K562 (cell line): ENCODE results near the gene ARIH1. TPM values are rescaled to one million over a fixed set of nuclear protein-coding genes. Genes with fewer than 3 reads are reported as not detected.

ENCODE experiments used
- ATAC-seq: fragments of 200-7000 bp; cut with Tn5 transposase; 3 replicates; pipeline ENCODE4 v1.9.1; 2020; ENCODE audit warnings: moderate library complexity
- BruUV-seq: library from RNA; stranded (reverse); fragments of 400-500 nt; replicated peaks from 2 replicates; lab custom pipeline; 2021; lab: Mats Ljungman, UMichigan
- CTCF ChIA-PET: fragments of 300-600 bp; formaldehyde crosslinking; extraction: SDS; loops from one replicate; lab custom pipeline; 2021; ENCODE audit warnings: low intra/inter-chr PET ratio; lab: Yijun Ruan, JAX
- POLR2A ChIA-PET: fragments of 300-600, 350-650 bp; sonication (Branson Sonifier 250); formaldehyde crosslinking; extraction: SDS; loops from one replicate; lab custom pipeline; 2021; ENCODE audit warnings: antibody characterized with exemption, inconsistent platforms; lab: Yijun Ruan, JAX
- DNase-seq, 4 experiments: peaks; one replicate each; pipeline versions ENCODE4 v3.0.0 to v3.0.0-alpha.2; 2011 to 2018; ENCODE audit warnings: low spot score in 3 of 4, mixed read lengths in 3 of 4; ENCODE audit errors: extremely low read depth in 1 of 4
- FAIRE-seq: peaks from 2 replicates; lab custom pipeline; 2011; peaks lifted over from hg19 to GRCh38; lab: Jason Lieb, UNC
- H2AFZ ChIP-seq: 2 replicates; pipeline ENCODE4 v1.6.0; 2011; ENCODE audit warnings: low read depth, low read length, control low read depth, inconsistent platforms
- H3K27ac ChIP-seq: fragments of 200-600 bp; 3 replicates; pipeline ENCODE4 v1.8.0; 2011; ENCODE audit warnings: low read depth, mild to moderate bottlenecking, control low read depth, inconsistent platforms, low read length, moderate library complexity, mixed read lengths; ENCODE audit errors: extremely low read depth
- H3K27me3 ChIP-seq, 2 experiments: fragments of 300-600 bp in 1 of 2; 2 replicates in 1 of 2; 3 replicates in 1 of 2; pipeline versions ENCODE4 v1.6.0 to v1.8.0; 2011; ENCODE audit warnings: inconsistent platforms in 2 of 2, low read length in 2 of 2, mild to moderate bottlenecking in 1 of 2, mixed read lengths in 1 of 2, moderate library complexity in 1 of 2; ENCODE audit not compliant: control insufficient read depth in 2 of 2, insufficient read depth in 2 of 2
- H3K36me3 ChIP-seq: fragments of 300-600 bp; 3 replicates; pipeline ENCODE4 v1.8.0; 2011; ENCODE audit warnings: mild to moderate bottlenecking, low read length, inconsistent platforms; ENCODE audit not compliant: control insufficient read depth, insufficient read depth
- H3K4me1 ChIP-seq, 2 experiments: fragments of 200-600 bp in 1 of 2; replicated peaks in 1 of 2; 2 replicates in 1 of 2; 3 replicates in 1 of 2; pipeline versions ENCODE4 v1.5.1 to v1.8.0; 2011; ENCODE audit warnings: inconsistent platforms in 2 of 2, low read length in 2 of 2, mild to moderate bottlenecking in 1 of 2, mixed read lengths in 1 of 2, moderate library complexity in 1 of 2; ENCODE audit not compliant: control insufficient read depth in 2 of 2, insufficient read depth in 2 of 2
- H3K4me2 ChIP-seq: 2 replicates; pipeline ENCODE4 v1.6.1; 2011; ENCODE audit warnings: low read length, control low read depth, inconsistent platforms, mixed read lengths; ENCODE audit not compliant: insufficient read depth
- H3K4me3 ChIP-seq: fragments of 200-600 bp; sonication (generic), shearing (Covaris generic); 2 replicates; pipeline ENCODE4 v1.5.1; 2016; ENCODE audit warnings: control low read depth, inconsistent platforms
- H3K79me2 ChIP-seq: fragments of 200-600 bp; 3 replicates; pipeline ENCODE4 v1.8.0; 2011; ENCODE audit warnings: low read length, inconsistent platforms; ENCODE audit not compliant: control insufficient read depth, insufficient read depth
- H3K9ac ChIP-seq, 2 experiments: 2 replicates each; pipeline versions ENCODE4 v1.6.0 to v1.6.1; 2011; ENCODE audit warnings: low read depth in 2 of 2, low read length in 2 of 2, control low read depth in 1 of 2, inconsistent platforms in 1 of 2, mild to moderate bottlenecking in 1 of 2, mixed read lengths in 1 of 2; ENCODE audit not compliant: insufficient read depth in 1 of 2
- H3K9me1 ChIP-seq: one replicate; pipeline ENCODE4 v1.6.0; 2011; ENCODE audit warnings: inconsistent platforms, mild to moderate bottlenecking, low read length, moderate library complexity; ENCODE audit not compliant: control insufficient read depth, insufficient read depth
- H3K9me3 ChIP-seq: replicated peaks from 2 replicates; pipeline ENCODE4 v1.5.1; 2011; ENCODE audit warnings: low read depth, low read length, inconsistent platforms; ENCODE audit not compliant: control insufficient read depth, insufficient read depth
- H4K20me1 ChIP-seq: replicated peaks from 2 replicates; pipeline ENCODE4 v1.6.1; 2011; ENCODE audit warnings: low read length, inconsistent platforms, mixed read lengths; ENCODE audit not compliant: control insufficient read depth, insufficient read depth
- EHMT2 ChIP-seq: fragments of 450-650 bp; IDR thresholded peaks from 2 replicates; pipeline ENCODE4 v1.6.1; 2018; ENCODE audit warnings: antibody characterized with exemption
- HNRNPH1 ChIP-seq: fragments of 200-400 bp; formaldehyde crosslinking; optimal IDR thresholded peaks from 2 replicates; pipeline ENCODE3; 2017; ENCODE audit warnings: low read depth, mild to moderate bottlenecking, low read length, moderate library complexity
- MCM2 ChIP-seq: fragments of 450-650 bp; IDR thresholded peaks from 2 replicates; pipeline ENCODE4 v1.6.1; 2017; ENCODE audit warnings: low read depth, mild to moderate bottlenecking
- MXI1 ChIP-seq: IDR thresholded peaks from 2 replicates; pipeline ENCODE4 v1.6.1; 2011; ENCODE audit warnings: low read depth, mild to moderate bottlenecking, improper control_type of control experiment, low read length
- NONO ChIP-seq, 2 experiments: fragments of 200-400 bp in 1 of 2; fragments of 450-650 bp in 1 of 2; formaldehyde crosslinking in 1 of 2; IDR thresholded peaks; 2 replicates each; pipeline ENCODE4 v1.6.1; 2017; ENCODE audit warnings: low read depth in 2 of 2, mild to moderate bottlenecking in 2 of 2, moderate library complexity in 2 of 2, low read length in 1 of 2
- OTX1 ChIP-seq: fragments of 450-650 bp; formaldehyde crosslinking; IDR thresholded peaks from 2 replicates; pipeline ENCODE4 v1.4.0; 2022; ENCODE audit warnings: mild to moderate bottlenecking
- PRMT5 ChIP-seq: sonication (generic); formaldehyde crosslinking; IDR thresholded peaks from 2 replicates; pipeline ENCODE4 v1.5.0; 2020; ENCODE audit warnings: missing genetic modification reagents
- RBM39 ChIP-seq: fragments of 200-400 bp; formaldehyde crosslinking; optimal IDR thresholded peaks from 2 replicates; pipeline ENCODE3; 2018; ENCODE audit warnings: low read depth, low read length
- U2AF2 ChIP-seq: fragments of 200-400 bp; formaldehyde crosslinking; optimal IDR thresholded peaks from 2 replicates; pipeline ENCODE3; 2017; ENCODE audit warnings: low read depth, mild to moderate bottlenecking, low read length
- ZNF239 ChIP-seq: fragments of 250-450 bp; sonication (Bioruptor Pico); IDR thresholded peaks from 2 replicates; pipeline ENCODE4 v1.4.0; 2020; ENCODE audit warnings: mild to moderate bottlenecking
- ZNF511 ChIP-seq: sonication (generic); formaldehyde crosslinking; IDR thresholded peaks from 2 replicates; pipeline ENCODE4 v1.8.0; 2022; ENCODE audit warnings: mild to moderate bottlenecking, missing genetic modification reagents
- in situ Hi-C: fragments of 300-500 bp; cut with MboI; formaldehyde crosslinking; loops from 4 replicates; pipeline ENCODE4 v1.15.0; 2018; ENCODE audit warnings: inconsistent platforms, mixed read lengths
- intact Hi-C: fragments of 100-400 bp; cut with micrococcal nuclease; formaldehyde crosslinking; loops from 2 replicates; pipeline ENCODE4 v1.14.2; 2022
- polyA plus RNA-seq, 8 experiments: library from polyadenylated mRNA; depleted of rRNA in 4 of 8; stranded (reverse) in 5 of 8; unstranded in 3 of 8; fragments of >200 nt; fragmentation: Nextera tagmentation in 2 of 8; fragmentation: Illumina TruSeq in 1 of 8; extraction: Ambion mirVana in 2 of 8; extraction: Trizol in 1 of 8; gene quantifications; 2 replicates each; pipeline versions ENCODE4 v1.2.1 to v1.2.3, GENCODE V29; 2011 to 2014; ENCODE audit warnings: inconsistent platforms in 1 of 8, missing spikeins in 1 of 8
- total RNA-seq, 7 experiments: library from RNA; depleted of rRNA in 6 of 7; stranded (reverse); fragments of >200 nt in 6 of 7; fragmentation: Illumina TruSeq in 2 of 7; extraction: Trizol in 2 of 7; gene quantifications; 2 replicates each; pipeline versions ENCODE4 v1.2.1 to v1.2.3, GENCODE V29; 2011 to 2021; ENCODE audit warnings: low replicate concordance in 1 of 7
- TF ChIP-seq, protein P1 (sequence below), 2 experiments: IDR thresholded peaks; 2 replicates each; pipeline ENCODE4 v1.6.1; 2012; ENCODE audit warnings: improper control_type of control experiment in 2 of 2, low read depth in 2 of 2, low read length in 2 of 2, borderline replicate concordance in 1 of 2
- TF ChIP-seq, protein P2 (sequence below), 2 experiments: IDR thresholded peaks in 1 of 2; conservative IDR thresholded peaks in 1 of 2; 2 replicates each; pipeline ENCODE4 v1.6.1; 2016; ENCODE audit warnings: low read depth in 2 of 2, mild to moderate bottlenecking in 1 of 2, missing compliant biosample characterization in 1 of 2, missing genetic modification characterization in 1 of 2, moderate library complexity in 1 of 2
- TF ChIP-seq, protein P3 (sequence below): fragments of 450-650 bp; formaldehyde crosslinking; IDR thresholded peaks from 2 replicates; pipeline ENCODE4 v1.4.0; 2022; ENCODE audit warnings: missing genetic modification characterization

Gene ARIH1
- total and polyA plus RNA-seq, 9 of the 15 experiments (the other 6 are each of a cell fraction or from before 2014, with no cell fraction given): 17.7 to 125 (median 31.4) TPM

- DNase-seq (no peak), FAIRE-seq (no peak), ATAC-seq (no peak)
- Histone ChIP-seq H3K9ac (no peak overlapping the region), H3K79me2 (peaks cover 97% of the 10 kb centered on the region), H3K36me3 (peaks cover 32% of the 10 kb centered on the region), H3K9me1 (no peaks in the 10 kb centered on the region), H3K27ac (no peak overlapping the region), H3K27me3 (no peaks in the 10 kb centered on the region), H3K4me3 (no peak overlapping the region), H3K4me2 (no peak overlapping the region), H4K20me1 (no peaks in the 10 kb centered on the region; the same call in 1 of the 2 replicates), H3K9me3 (no peaks in the 10 kb centered on the region), H3K4me1 (no peaks in the 10 kb centered on the region; a peak in 1 of 5 replicates), H2AFZ (no peak overlapping the region)
- in situ Hi-C loops (no loop called here), intact Hi-C loops (no loop called here)
- ChIA-PET POLR2A (interaction anchor here (1.2 to 7.3 kb wide), 3 partner anchors 11 to 17 kb away, joined by 3 to 50 read pairs (median 14); no protein-coding TSS in a partner anchor), CTCF (no interaction called here)
- no TSS peak for BruUV-seq
- TF ChIP-seq ZNF511 (CRISPR knock-in tag): no peak
- no peak for TF ChIP-seq U2AF2
- TF ChIP-seq EHMT2: no peak
- TF ChIP-seq, protein P1, sequence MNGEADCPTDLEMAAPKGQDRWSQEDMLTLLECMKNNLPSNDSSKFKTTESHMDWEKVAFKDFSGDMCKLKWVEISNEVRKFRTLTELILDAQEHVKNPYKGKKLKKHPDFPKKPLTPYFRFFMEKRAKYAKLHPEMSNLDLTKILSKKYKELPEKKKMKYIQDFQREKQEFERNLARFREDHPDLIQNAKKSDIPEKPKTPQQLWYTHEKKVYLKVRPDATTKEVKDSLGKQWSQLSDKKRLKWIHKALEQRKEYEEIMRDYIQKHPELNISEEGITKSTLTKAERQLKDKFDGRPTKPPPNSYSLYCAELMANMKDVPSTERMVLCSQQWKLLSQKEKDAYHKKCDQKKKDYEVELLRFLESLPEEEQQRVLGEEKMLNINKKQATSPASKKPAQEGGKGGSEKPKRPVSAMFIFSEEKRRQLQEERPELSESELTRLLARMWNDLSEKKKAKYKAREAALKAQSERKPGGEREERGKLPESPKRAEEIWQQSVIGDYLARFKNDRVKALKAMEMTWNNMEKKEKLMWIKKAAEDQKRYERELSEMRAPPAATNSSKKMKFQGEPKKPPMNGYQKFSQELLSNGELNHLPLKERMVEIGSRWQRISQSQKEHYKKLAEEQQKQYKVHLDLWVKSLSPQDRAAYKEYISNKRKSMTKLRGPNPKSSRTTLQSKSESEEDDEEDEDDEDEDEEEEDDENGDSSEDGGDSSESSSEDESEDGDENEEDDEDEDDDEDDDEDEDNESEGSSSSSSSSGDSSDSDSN (IDR thresholded peaks at IDR 0.05; ENCODE audit: borderline replicate concordance in 1 of 2, low read depth in 2 of 2, low read length in 2 of 2): no peak
- TF ChIP-seq ZNF239 (CRISPR knock-in tag): no peak
- no peak for TF ChIP-seq MCM2
- no peak for TF ChIP-seq HNRNPH1
- TF ChIP-seq MXI1: no peak
- TF ChIP-seq, protein P2, sequence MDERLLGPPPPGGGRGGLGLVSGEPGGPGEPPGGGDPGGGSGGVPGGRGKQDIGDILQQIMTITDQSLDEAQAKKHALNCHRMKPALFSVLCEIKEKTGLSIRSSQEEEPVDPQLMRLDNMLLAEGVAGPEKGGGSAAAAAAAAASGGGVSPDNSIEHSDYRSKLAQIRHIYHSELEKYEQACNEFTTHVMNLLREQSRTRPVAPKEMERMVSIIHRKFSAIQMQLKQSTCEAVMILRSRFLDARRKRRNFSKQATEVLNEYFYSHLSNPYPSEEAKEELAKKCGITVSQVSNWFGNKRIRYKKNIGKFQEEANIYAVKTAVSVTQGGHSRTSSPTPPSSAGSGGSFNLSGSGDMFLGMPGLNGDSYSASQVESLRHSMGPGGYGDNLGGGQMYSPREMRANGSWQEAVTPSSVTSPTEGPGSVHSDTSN (CRISPR knock-in tag; IDR thresholded peaks at IDR 0.05; ENCODE audit: low read depth): no peak
- TF ChIP-seq, protein P2 (tag; conservative IDR thresholded peaks at IDR 0.05; ENCODE audit: low read depth): no peak
- TF ChIP-seq OTX1 (CRISPR knock-in tag): no peak
- TF ChIP-seq, protein P3, sequence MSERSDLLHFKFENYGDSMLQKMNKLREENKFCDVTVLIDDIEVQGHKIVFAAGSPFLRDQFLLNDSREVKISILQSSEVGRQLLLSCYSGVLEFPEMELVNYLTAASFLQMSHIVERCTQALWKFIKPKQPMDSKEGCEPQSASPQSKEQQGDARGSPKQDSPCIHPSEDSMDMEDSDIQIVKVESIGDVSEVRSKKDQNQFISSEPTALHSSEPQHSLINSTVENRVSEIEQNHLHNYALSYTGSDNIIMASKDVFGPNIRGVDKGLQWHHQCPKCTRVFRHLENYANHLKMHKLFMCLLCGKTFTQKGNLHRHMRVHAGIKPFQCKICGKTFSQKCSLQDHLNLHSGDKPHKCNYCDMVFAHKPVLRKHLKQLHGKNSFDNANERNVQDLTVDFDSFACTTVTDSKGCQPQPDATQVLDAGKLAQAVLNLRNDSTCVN: no peak
- no peak for TF ChIP-seq NONO (IDR thresholded peaks at IDR 0.05; ENCODE audit: low read depth in 2 of 2, low read length in 1 of 2)
- no peak for TF ChIP-seq RBM39
- no peak for TF ChIP-seq PRMT5 (CRISPR knock-in tag)
These were observed 18.6 kb downstream of the ARIH1 start for GRCh38 chr15:72492733-72493132.
